ENCODE data around the gene SUB1.
"Not testable (repeated sequence)": the region's sequence is repeated elsewhere in the genome, so short reads cannot be mapped to it uniquely, and the experiment has no call there.

SUB1 gene

DNA sequence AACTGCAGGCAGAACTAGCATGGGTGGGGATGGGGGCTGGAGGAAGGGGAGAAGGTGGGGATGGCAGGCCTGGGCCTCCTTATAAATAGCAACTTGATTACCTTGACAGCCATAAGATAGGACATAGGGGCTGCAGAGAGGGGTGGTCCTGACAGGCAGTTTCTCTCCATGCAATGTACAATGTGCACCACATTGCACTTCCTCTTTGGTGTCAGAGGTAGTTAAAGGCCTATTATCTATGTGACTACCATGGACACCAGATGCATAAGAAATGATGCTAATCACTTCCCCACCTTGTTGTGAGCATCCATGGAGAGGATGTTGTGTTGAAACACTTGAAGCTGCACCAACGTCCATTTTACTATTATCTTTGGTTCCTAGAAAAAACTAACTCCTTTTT, 20.2 kb upstream of the SUB1 start:
- no peak for DNase-seq

DNA sequence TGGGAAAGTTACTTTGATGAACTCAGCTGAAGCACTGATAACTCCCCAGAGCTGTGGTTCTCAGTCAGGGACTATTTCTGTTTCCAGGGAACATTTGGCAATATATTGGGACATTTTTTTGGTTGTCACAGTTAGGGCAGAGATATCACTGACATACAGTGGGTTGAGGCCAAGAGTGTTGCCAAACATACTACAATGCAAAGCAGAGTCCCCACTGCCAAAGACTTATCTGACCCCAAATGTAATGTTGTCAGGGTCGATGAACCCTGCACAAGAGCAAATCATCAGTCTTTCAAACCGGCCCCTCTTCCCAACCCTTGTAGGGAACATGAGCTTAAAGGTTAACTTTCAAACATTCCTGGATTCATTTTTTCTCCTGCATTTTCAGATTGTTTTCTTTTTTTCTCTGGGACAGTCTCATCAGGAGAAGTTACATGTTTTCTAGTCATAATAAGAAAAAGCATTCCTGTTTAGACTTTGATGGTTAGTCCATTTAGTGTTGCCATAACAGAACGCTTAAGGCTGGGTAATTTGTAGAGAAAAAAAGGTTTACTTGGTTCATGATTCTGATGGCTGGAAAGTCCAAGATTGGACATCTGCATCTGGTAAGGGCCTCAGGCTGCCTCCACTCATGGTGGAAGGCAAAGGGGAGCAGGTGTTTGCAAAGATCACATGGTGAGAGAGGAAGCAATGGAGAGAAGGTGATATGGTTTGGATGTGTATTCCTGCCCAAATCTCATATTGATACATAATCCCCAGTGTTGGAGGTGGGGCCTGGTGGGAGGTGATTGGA, 18.8 kb upstream of the SUB1 start:
- DNase-seq: no peak

DNA sequence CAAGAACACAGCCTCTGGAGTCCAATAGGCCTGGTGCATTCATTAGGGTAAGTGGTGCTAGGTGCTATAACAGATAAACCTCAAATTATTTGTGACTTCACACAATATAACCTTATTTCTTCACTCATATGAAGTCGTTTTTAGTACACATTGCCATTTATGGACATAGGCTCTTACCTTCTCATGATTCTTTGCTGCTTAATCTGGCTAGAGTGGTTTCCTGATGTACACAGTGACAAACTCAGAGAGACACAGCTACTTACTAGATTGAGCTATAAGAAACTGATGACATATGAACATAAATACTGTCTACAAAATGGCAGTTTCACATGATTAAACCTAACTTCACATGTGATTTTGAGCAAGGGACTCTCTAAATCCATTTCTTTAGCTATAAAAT, 14.2 kb upstream of the SUB1 start:
- no peak for DNase-seq

- no peak for DNase-seq
Observed at GRCh38 chr5:32572778-32573480, 12.4 kb upstream of the SUB1 start.

GRCh38 chr5:32573481-32573854, 11.9 kb upstream of the SUB1 start:
- not testable (repeated sequence) for DNase-seq

DNA sequence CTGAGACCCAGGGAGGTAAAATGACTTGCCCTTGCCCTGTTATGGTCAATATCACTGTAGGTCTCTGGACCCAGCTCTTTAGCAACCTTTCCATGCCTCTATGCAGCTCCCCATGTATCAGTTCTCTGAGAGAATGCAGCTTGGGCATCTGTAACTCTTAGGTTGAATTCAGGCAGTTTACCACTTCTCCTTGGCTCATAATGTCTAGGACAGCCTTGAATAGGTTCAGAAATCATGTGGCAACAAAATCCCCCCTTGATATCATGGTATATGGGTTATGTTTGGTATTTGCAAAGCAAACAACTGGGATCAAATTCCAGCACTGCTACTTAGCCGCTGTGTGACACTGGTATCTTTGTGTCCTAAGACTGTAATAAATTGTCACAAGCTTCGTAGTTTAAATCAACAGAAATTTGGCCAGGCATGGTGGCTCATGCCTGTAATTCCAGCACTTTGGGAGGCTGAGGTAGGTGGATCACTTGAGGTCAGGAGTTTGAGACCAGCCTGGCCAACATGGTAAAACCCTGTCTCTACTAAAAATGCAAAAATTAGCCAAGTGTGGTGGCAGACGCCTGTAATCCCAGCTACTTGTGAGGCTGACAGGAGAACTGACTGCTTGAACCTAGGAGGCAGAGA, 10.7 kb upstream of the SUB1 start:
- no peak for DNase-seq

DNA sequence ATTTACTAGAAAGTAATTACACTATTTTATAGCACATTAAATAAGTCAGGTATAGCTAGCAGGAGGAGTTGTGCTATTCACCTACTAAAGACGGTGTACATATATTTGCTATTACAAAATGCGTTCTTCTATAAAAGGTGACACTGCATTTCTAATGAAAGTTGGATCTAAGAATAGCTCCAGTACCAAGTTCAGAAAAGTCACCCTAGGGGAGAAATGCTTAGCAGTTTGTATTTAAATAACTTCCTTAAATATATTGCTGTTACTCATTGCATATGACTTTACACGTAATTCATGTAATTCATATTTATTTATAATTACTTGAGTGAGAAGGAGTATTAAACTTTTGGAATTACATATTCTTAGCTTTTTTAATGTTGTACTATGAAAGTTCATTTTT, 7.0 kb upstream of the SUB1 start:
- DNase-seq: no peak

DNA sequence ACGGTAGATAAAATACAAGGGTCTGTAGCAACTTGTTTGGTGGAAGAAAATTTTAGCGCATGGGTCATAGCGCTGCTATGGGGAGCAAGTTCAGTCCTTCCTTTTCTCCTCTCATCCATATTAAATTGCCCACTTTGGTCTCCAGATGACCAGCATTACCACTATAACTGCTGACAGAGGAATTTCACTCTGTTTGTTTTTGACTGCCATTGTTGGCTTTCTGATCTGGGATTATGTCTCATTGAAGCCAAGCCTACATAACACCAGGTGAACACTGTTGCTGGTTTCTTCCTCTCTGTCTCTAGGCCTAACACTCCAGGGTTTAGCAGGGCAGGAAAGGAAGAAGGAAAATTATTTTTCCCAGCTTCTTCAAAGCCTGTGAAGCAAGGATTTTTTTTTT, 6.6 kb upstream of the SUB1 start:
- no peak for DNase-seq

DNA sequence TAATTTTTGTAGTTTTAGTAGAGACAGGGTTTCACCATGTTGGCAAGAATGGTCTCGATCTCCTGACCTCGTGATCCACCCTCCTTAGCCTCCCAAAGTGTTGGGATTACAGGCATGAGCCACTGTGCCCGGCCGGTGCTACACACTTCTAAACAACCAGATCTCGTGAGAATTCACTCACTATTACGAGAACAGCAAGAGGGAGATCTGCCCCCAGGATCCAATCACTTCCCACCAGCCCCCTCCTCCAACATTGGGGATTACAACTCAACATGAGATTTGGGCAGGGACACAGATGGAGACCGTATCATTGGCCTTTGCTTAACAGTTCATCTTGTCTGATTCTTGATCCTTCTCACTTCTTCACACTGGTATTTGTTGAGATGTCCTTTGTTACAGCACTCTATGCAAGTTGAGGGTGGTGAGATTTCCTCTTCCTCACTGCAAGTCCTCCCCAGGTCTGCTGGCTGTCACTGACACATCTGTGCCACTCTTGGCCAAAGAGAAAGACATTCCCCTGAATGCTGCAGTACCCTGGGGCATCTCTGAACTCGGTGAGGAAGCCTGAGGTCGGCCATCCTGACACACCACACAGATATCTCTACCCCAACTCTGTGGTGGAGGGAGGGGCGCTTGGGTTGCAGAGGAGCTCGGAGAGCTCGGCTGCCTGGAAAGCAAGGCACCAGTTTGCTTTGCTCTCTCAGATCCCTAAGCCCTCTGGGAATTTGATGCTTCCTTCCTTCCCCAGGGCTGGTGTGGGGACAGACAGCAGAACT, 4.2 kb upstream of the SUB1 start:
- no peak for DNase-seq

- no peak for DNase-seq
Observed at GRCh38 chr5:32583582-32584232, 1.6 kb upstream of the SUB1 start.

GRCh38 chr5:32584646-32585045, 711 bp upstream of the SUB1 start:
- DNase-seq: no peak

DNA sequence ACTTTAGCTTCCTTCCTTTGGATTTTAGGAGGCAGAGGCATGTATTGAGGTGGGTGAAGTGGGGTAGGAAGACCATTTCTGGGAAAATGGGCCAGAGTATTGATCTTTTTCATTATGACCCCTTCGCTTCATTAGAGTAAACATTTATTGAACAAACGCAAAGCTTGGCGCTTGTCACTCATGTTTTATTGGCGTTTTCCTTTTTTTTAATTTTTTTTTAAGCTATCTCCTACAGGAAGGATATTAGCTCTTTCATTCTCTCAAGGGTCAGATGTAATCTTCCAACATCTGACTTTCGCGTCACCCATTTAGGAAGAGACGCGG, 273 bp upstream of the SUB1 start:
- no peak for DNase-seq

DNA sequence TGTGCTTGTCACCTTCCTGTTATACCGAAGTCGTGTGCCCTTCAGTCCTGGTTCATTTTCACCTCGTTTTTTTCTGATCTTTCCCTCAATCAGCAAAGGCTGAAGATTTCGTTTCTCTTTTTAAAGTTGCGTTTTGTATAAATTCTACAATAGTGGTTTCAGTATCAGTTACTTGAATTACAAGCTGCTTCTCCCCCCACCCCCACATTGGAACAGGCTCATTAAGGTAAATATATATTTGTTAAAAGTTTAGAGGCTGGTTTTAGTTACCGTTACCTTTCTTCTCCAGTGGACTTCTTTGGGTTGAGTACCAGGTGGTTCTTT, 881 bp downstream of the SUB1 start:
- no peak for DNase-seq

DNA sequence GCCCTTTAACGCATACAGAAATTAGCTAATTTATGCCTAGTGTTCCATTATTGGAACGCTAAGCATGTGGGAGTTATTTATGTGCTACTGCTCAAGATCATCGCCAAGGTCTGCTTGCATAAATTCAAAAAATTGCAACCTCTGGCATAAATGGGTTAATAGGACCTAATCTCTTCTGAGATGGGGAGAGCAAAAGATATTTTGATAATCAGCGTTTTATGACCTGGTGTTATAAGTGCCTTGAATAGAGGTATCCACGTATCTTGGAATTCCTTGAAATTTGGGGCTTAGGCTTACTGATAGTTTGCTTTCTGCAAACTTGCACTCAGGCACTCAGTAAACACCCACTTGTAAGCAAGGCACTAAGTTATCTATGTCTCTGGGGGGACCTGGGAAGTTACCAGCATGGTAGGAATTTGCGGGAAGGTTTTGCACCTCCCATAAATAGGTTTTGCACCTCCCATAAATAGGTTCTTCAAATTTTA, 1.8 kb downstream of the SUB1 start:
- DNase-seq: no peak

GRCh38 chr5:32589416-32589815, 4.1 kb downstream of the SUB1 start:
- no peak for DNase-seq

DNA sequence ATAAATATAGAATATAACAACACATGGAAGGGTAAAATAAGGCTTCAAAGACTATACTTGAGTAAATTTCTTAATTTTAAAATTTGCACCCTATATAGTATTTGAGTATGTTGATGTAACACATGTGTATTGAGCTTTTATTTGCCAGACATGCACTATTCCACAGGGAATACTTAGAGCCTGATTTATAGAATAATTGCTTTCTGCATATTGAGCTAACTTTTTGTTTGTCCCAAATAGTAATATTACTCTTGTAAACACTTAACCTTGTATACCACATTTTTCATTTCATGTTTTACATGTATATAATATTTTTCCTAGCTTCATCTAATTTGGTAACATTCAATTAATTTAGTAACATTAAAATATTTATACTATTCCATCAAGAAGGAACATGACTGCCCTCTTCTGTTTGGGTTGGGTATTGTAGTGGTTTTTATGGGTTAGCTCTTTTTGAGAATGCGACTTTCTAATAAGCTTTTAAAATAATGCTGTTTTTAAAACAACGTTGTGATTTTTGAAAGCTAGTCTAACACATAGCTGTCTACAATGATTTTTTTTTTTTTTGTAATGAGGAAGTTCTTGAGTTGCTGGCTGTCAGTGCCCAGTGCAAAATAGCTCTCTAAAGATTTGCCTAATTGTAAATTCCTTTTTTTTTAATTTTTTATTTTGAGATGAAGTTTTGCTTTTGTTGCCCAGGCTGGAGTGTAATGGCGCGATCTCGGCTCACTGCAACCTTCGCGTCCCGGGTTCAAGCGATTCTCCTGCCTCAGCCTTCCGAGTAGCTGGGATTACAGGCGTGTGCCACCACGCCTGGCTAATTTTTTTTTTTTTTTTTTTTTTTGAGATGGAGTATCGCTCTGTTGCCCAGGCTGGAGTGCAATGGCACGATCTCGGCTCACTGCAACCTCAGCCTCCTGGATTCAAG, 4.8 kb downstream of the SUB1 start:
- peak in 3 of 56 donors; percentile 1 to 31 (median 28) for DNase-seq

DNA sequence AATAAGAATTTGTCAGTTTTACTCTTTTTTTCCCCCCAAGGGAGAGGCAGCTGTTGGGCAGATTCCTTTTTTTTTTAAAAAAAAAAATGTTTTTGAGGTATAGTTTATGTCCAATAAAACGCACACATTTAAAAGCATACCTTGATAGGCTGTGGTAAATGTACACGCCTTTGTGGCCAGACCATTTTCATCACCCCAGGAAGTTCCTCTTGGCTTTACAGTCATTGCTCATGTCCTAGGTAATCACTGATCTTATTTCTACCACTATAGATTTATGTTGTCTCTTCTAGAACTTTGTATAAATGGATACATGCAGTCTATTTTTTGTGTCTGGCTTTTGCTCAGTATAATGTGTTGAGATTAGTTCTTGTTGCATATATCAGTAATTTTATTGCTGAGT, 9.8 kb downstream of the SUB1 start:
- no peak for DNase-seq

GRCh38 chr5:32597041-32597629, 11.8 kb downstream of the SUB1 start:
- no peak for DNase-seq

DNA sequence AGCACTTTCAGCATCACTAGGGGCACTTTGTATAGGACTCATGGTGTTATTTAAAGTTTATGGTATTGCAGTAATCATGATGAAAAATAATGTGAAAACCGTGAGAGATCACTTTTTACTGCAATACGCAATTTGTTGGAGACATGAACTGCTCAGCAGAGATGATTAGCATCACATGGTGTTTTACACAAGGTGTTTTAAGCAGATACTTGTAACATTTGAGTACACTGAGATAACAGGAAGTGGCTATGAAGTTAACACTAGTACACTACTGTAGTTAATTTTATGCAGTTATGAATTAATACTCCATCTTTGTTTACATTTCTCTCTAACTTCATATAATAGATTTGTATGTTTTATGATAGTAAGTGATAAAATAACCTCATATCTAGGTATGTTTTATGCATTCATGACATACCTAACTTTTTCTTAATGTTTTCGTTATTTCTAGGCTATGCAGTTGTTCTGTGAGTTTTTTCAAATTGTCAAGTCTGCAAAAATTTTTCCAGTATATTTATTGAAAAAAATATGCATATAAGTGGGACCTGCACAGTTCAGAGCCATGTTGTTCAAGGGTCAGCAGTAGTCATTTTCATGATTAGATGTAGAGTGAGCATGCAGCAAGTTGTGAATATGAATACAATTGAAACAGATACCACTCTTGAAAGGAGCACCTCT, 13.0 kb downstream of the SUB1 start:
- no peak for DNase-seq
